Measurements from ENCODE around the gene ANKS1B. TPM values are rescaled to one million over a fixed set of nuclear protein-coding genes. Genes with fewer than 3 reads are reported as not detected.

Gene ANKS1B
- total and polyA plus RNA-seq, 4 experiments from 2014 or later = 0.28 to 0.55 TPM; not detected in 2

DNA sequence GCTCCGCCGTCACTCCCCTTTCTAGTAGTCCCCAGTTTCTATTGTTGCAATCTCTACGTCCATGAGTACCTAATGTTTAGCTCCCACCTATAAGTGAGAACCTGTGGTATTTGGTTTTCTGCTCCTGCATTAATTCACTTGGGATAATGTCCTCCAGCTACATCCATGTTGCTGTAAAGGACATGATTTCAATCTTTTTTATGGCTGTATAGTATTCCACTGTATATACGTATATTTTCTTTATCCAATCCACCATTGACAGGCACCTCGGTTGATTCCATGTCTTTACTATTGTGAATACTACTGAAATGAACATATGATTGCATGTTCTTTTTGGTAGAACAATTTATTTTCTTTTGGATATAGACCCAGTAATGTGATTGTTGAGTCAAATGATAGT is 114.7 kb downstream of the ANKS1B start:
- Histone ChIP-seq H3K36me3 (ENCODE audit: insufficient read depth, low read length) (no peaks in the 10 kb centered on the region), H3K27me3 (ENCODE audit: insufficient read depth, low read length) (no peaks in the 10 kb centered on the region), H3K4me3 (ENCODE audit: low read length in 2 of 2) (no peak overlapping the region), H3K4me1 (ENCODE audit: insufficient read depth, low read length) (no peaks in the 10 kb centered on the region), H3K27ac (ENCODE audit: low read depth, low read length) (no peak overlapping the region), H3K9me3 (ENCODE audit: control insufficient read depth in 1 of 2, low read length in 2 of 2) (no peaks in the 10 kb centered on the region)
- Mint-ChIP-seq H3K4me3 (no peak overlapping the region), H3K9me3 (peaks cover 0 to 15% (median 6%) of the 10 kb centered on the region in 8 donors), H3K36me3 (no peaks in the 10 kb centered on the region), H3K27ac (no peak overlapping the region), H3K27me3 (no peaks in the 10 kb centered on the region), H3K4me1 (no peaks in the 10 kb centered on the region)
- intact Hi-C loops (cut with micrococcal nuclease) = no loop called here
- POLR2A ChIA-PET (ENCODE audit: partially characterized antibody) = no interaction called here
- DNase-seq = no peak
- CTCF ChIA-PET (ENCODE audit: partially characterized antibody) = no interaction called here

DNA sequence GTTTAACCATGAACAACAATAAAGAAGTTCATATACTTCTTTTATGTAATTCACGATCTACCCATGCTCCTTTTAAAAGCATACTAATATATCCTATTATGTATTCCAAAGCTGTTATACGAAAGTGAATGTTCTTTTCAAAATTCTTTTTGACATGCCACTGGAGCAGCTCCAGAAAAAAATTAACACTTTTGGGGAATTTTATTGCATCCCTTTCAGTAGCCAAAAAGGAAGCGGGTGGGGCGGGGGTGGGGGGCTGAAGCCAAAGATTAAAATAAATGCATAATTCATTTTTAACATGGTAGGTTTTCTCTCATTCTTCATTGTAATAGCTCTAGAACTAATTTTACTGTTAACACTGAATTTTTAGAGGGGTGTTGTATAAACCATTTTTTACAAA is 123.0 kb downstream of the ANKS1B start:
- POLR2A ChIA-PET (ENCODE audit: partially characterized antibody) = no interaction called here

DNA sequence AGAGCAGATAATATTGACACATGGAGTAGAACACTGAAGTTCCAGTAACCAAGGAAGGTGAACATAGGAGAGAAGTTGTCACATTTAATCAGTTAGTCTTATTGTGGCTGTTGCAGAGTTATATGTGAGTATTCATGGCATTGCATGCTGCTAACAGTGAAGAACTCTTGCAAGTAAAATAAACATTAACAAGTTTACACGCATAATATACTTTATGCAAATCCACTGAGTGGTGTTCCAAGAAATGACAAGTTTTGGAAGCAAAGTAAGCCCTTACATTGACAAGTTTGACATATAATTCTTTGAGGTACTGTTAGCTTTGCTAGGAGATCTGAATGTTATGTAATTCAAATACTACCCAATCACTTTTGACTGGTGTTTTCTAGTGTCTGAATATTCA is 125.6 kb downstream of the ANKS1B start:
- ChIA-PET CTCF (ENCODE audit: partially characterized antibody) (no interaction called here), POLR2A (ENCODE audit: partially characterized antibody) (no interaction called here)
- no peak overlapping the region for H3K4me3 Mint-ChIP-seq
- H3K9me3 Mint-ChIP-seq = peaks cover 0 to 13% (median 0%) of the 10 kb centered on the region in 8 donors
- Histone ChIP-seq H3K4me1 (ENCODE audit: insufficient read depth, low read length) (no peaks in the 10 kb centered on the region), H3K36me3 (ENCODE audit: insufficient read depth, low read length) (no peaks in the 10 kb centered on the region), H3K4me3 (ENCODE audit: low read length in 2 of 2) (no peak overlapping the region), H3K27ac (ENCODE audit: low read depth, low read length) (no peak overlapping the region), H3K27me3 (ENCODE audit: insufficient read depth, low read length) (no peaks in the 10 kb centered on the region), H3K9me3 (ENCODE audit: control insufficient read depth in 1 of 2, low read length in 2 of 2) (no peaks in the 10 kb centered on the region)
- no peak overlapping the region for H3K27ac Mint-ChIP-seq
- DNase-seq = no peak
- no peaks in the 10 kb centered on the region for H3K27me3 Mint-ChIP-seq
- H3K36me3 Mint-ChIP-seq = no peaks in the 10 kb centered on the region
- intact Hi-C loops (cut with micrococcal nuclease) = no loop called here
- no peaks in the 10 kb centered on the region for H3K4me1 Mint-ChIP-seq

More for the DNA sequence above, 123.0 kb downstream of the ANKS1B start:
- peaks cover 0 to 6% (median 0%) of the 10 kb centered on the region in 8 donors for H3K9me3 Mint-ChIP-seq
- H3K36me3 Mint-ChIP-seq = no peaks in the 10 kb centered on the region
- H3K36me3 ChIP-seq (ENCODE audit: insufficient read depth, low read length) = no peaks in the 10 kb centered on the region
- H3K4me1 ChIP-seq (ENCODE audit: insufficient read depth, low read length) = no peaks in the 10 kb centered on the region
- H3K4me3 Mint-ChIP-seq = no peak overlapping the region
- no peak overlapping the region for H3K27ac ChIP-seq (ENCODE audit: low read depth, low read length)
- H3K27ac Mint-ChIP-seq = no peak overlapping the region
- intact Hi-C loops (cut with micrococcal nuclease) = no loop called here
- CTCF ChIA-PET (ENCODE audit: partially characterized antibody) = no interaction called here
- H3K9me3 ChIP-seq (ENCODE audit: control insufficient read depth in 1 of 2, low read length in 2 of 2) = no peaks in the 10 kb centered on the region
- no peaks in the 10 kb centered on the region for H3K27me3 ChIP-seq (ENCODE audit: insufficient read depth, low read length)
- DNase-seq = no peak
- H3K4me3 ChIP-seq (ENCODE audit: low read length in 2 of 2) = no peak overlapping the region
- H3K27me3 Mint-ChIP-seq = no peaks in the 10 kb centered on the region
- H3K4me1 Mint-ChIP-seq = no peaks in the 10 kb centered on the region

DNA sequence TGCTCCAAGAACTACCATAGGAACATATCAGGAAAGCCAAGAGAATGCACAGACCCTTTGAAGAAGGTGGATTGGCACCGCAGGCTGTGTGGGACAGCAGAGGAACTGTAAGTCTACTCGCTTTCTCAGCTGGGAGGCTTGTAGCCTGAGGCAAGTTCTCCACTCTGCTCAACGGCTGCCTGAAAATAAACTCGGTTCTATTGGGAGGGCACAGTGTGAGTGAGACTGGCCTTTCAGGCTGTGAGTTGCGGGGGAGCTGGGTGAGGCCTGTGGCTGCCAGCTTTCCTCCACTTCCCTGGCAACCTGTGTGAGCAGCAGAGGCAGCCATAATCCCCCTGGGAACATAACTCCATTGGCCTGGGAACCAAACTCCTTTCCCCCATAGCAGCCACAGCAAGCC is 132.1 kb downstream of the ANKS1B start:
- no peaks in the 10 kb centered on the region for H3K27me3 Mint-ChIP-seq
- no peaks in the 10 kb centered on the region for H3K4me1 ChIP-seq (ENCODE audit: insufficient read depth, low read length)
- H3K36me3 ChIP-seq (ENCODE audit: insufficient read depth, low read length) = no peaks in the 10 kb centered on the region
- ChIA-PET POLR2A (ENCODE audit: partially characterized antibody) (no interaction called here), CTCF (ENCODE audit: partially characterized antibody) (no interaction called here)
- H3K27me3 ChIP-seq (ENCODE audit: insufficient read depth, low read length) = no peaks in the 10 kb centered on the region
- H3K9me3 ChIP-seq (ENCODE audit: control insufficient read depth in 1 of 2, low read length in 2 of 2) = no peaks in the 10 kb centered on the region
- H3K4me3 Mint-ChIP-seq = no peak overlapping the region
- H3K27ac ChIP-seq (ENCODE audit: low read depth, low read length) = no peak overlapping the region
- intact Hi-C loops (cut with micrococcal nuclease) = no loop called here
- peaks cover 0 to 19% (median 4%) of the 10 kb centered on the region in 8 donors for H3K9me3 Mint-ChIP-seq
- DNase-seq = no peak
- H3K4me3 ChIP-seq (ENCODE audit: low read length in 2 of 2) = no peak overlapping the region
- no peaks in the 10 kb centered on the region for H3K4me1 Mint-ChIP-seq
- no peaks in the 10 kb centered on the region for H3K36me3 Mint-ChIP-seq
- no peak overlapping the region for H3K27ac Mint-ChIP-seq

DNA sequence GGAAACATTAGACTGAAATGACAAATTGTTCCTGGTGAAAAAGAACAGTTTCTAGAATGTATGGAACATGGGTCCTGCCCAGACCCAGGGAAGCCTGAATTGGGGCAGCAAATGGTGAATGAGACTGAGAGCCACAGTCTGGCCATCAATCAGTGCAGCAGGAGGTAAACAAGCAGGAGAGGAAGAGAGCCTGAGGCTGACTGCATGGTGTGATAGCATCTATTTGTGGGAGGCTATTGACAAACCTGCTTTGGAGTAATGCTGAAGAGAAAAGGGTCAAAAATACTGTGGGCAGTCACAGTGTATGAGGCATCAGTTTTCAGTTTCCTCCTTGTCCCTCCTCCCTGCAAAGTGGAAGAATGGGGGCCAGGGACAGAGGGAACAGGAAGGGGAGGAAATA is 136.8 kb downstream of the ANKS1B start:
- Mint-ChIP-seq H3K4me1 (no peaks in the 10 kb centered on the region), H3K27ac (no peak overlapping the region), H3K27me3 (no peaks in the 10 kb centered on the region), H3K36me3 (no peaks in the 10 kb centered on the region), H3K9me3 (peaks cover 0 to 11% (median 4%) of the 10 kb centered on the region in 8 donors), H3K4me3 (no peak overlapping the region)
- no peaks in the 10 kb centered on the region for H3K36me3 ChIP-seq (ENCODE audit: insufficient read depth, low read length)
- H3K4me1 ChIP-seq (ENCODE audit: insufficient read depth, low read length) = no peaks in the 10 kb centered on the region
- no peak overlapping the region for H3K4me3 ChIP-seq (ENCODE audit: low read length in 2 of 2)
- ChIA-PET CTCF (ENCODE audit: partially characterized antibody) (no interaction called here), POLR2A (ENCODE audit: partially characterized antibody) (no interaction called here)
- no peak for DNase-seq
- no peaks in the 10 kb centered on the region for H3K9me3 ChIP-seq (ENCODE audit: control insufficient read depth in 1 of 2, low read length in 2 of 2)
- intact Hi-C loops (cut with micrococcal nuclease) = no loop called here
- H3K27me3 ChIP-seq (ENCODE audit: insufficient read depth, low read length) = no peaks in the 10 kb centered on the region
- no peak overlapping the region for H3K27ac ChIP-seq (ENCODE audit: low read depth, low read length)

DNA sequence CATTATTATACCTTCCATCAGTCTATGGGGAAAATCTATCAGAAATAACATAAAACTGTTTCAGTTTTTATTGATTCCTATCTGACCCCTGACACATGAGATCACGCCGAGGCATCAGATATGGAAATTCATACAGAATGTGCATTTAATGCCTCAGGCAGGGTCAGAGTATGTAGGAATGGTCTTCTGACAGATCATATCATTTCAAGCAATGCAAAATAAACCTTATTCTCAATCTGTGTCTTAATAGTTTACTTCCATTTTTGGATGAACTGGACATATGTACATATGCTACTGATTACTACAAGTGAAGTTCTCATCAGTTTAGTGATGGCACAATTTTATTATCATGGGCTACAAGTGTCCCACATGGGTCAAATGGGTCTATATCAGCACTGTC is 150.0 kb downstream of the ANKS1B start:
- H3K27me3 Mint-ChIP-seq = no peaks in the 10 kb centered on the region
- intact Hi-C loops (cut with micrococcal nuclease) = no loop called here
- no peak for DNase-seq
- no peak overlapping the region for H3K4me3 ChIP-seq (ENCODE audit: low read length in 2 of 2)
- no peaks in the 10 kb centered on the region for H3K36me3 Mint-ChIP-seq
- CTCF ChIA-PET (ENCODE audit: partially characterized antibody) = no interaction called here
- no peaks in the 10 kb centered on the region for H3K36me3 ChIP-seq (ENCODE audit: insufficient read depth, low read length)
- no peaks in the 10 kb centered on the region for H3K9me3 Mint-ChIP-seq
- no peaks in the 10 kb centered on the region for H3K9me3 ChIP-seq (ENCODE audit: control insufficient read depth in 1 of 2, low read length in 2 of 2)
- H3K4me1 Mint-ChIP-seq = no peaks in the 10 kb centered on the region
- H3K4me3 Mint-ChIP-seq = no peak overlapping the region
- H3K4me1 ChIP-seq (ENCODE audit: insufficient read depth, low read length) = no peaks in the 10 kb centered on the region
- no peaks in the 10 kb centered on the region for H3K27me3 ChIP-seq (ENCODE audit: insufficient read depth, low read length)
- POLR2A ChIA-PET (ENCODE audit: partially characterized antibody) = no interaction called here
- H3K27ac Mint-ChIP-seq = no peak overlapping the region
- no peak overlapping the region for H3K27ac ChIP-seq (ENCODE audit: low read depth, low read length)

DNA sequence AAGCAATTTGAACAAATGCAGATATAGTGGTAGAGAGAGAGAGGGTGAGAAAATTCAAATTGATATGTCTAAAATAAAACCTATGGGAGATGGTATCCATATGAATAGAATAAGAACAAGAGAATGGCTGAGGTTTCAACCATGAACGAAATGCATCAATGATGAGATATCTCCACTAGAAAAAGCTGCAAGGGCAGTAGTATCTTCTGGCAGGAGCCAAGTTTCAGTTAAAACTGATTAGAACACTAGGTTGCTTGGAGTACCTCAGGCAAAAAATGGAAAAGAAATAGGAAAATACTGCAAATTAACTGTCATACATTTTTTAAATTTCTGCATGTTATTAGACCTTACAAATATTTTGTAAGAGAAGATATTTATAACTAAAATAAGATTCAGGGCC is 151.3 kb downstream of the ANKS1B start:
- Histone ChIP-seq H3K9me3 (ENCODE audit: control insufficient read depth in 1 of 2, low read length in 2 of 2) (no peaks in the 10 kb centered on the region), H3K27ac (ENCODE audit: low read depth, low read length) (no peak overlapping the region), H3K36me3 (ENCODE audit: insufficient read depth, low read length) (no peaks in the 10 kb centered on the region), H3K4me3 (ENCODE audit: low read length in 2 of 2) (no peak overlapping the region), H3K27me3 (ENCODE audit: insufficient read depth, low read length) (no peaks in the 10 kb centered on the region), H3K4me1 (ENCODE audit: insufficient read depth, low read length) (no peaks in the 10 kb centered on the region)
- H3K27me3 Mint-ChIP-seq = no peaks in the 10 kb centered on the region
- POLR2A ChIA-PET (ENCODE audit: partially characterized antibody) = no interaction called here
- H3K36me3 Mint-ChIP-seq = no peaks in the 10 kb centered on the region
- H3K4me3 Mint-ChIP-seq = no peak overlapping the region
- H3K9me3 Mint-ChIP-seq = peaks cover 0 to 2% (median 0%) of the 10 kb centered on the region in 8 donors
- H3K4me1 Mint-ChIP-seq = no peaks in the 10 kb centered on the region
- DNase-seq = no peak
- no peak overlapping the region for H3K27ac Mint-ChIP-seq
- CTCF ChIA-PET (ENCODE audit: partially characterized antibody) = no interaction called here
- intact Hi-C loops (cut with micrococcal nuclease) = no loop called here

DNA sequence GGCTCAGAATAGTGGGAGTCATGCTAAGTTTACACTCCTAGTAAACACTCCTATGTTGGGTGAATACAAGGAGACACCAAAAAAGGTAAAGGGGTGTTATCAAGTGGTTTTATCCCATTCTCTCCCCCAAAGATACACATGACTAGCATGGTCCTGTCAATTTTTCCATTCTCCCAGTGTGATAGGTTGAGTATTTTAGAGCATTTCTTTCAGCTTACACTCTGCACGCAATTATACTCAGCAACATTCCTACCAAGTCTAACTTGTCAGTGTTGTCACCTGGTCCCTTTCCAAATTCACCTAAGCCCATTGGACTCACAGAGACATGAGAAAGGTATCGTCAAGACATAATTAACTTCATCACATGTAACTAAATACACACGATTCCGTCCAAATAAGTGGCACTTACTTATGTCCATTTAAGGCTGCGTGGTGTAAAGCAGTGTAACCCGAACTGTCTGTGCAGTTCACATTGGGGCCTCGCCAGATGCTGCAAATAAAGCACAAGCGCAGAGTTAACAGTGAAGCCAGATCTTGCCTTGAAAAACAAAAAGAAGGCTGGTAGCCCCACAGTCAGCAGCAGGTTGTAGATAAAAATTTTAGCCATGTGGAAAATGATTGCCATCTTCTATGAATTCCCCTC is 159.7 kb downstream of the ANKS1B start:
- H3K36me3 ChIP-seq (ENCODE audit: insufficient read depth, low read length) = no peaks in the 10 kb centered on the region
- Mint-ChIP-seq H3K4me1 (no peaks in the 10 kb centered on the region), H3K36me3 (no peaks in the 10 kb centered on the region), H3K27me3 (no peaks in the 10 kb centered on the region), H3K9me3 (peaks cover 0 to 8% (median 2%) of the 10 kb centered on the region in 8 donors), H3K27ac (no peak overlapping the region), H3K4me3 (no peak overlapping the region)
- no peaks in the 10 kb centered on the region for H3K27me3 ChIP-seq (ENCODE audit: insufficient read depth, low read length)
- no peak overlapping the region for H3K27ac ChIP-seq (ENCODE audit: low read depth, low read length)
- intact Hi-C loops (cut with micrococcal nuclease) = no loop called here
- H3K4me3 ChIP-seq (ENCODE audit: low read length in 2 of 2) = no peak overlapping the region
- H3K4me1 ChIP-seq (ENCODE audit: insufficient read depth, low read length) = no peaks in the 10 kb centered on the region
- no peak for DNase-seq
- ChIA-PET CTCF (ENCODE audit: partially characterized antibody) (no interaction called here), POLR2A (ENCODE audit: partially characterized antibody) (no interaction called here)
- H3K9me3 ChIP-seq (ENCODE audit: control insufficient read depth in 1 of 2, low read length in 2 of 2) = no peaks in the 10 kb centered on the region

Data from CD4-positive, alpha-beta memory T cell (primary cell).